WTC11 (cell line): ENCODE results near the gene STOM. TPM values are rescaled to one million over a fixed set of nuclear protein-coding genes. Genes with fewer than 3 reads are reported as not detected.

Experiments used
- ATAC-seq: fragments of 200-7000 bp; cut with Tn5 transposase; 2 replicates; pipeline ENCODE4 v1.10.0; 2021; ENCODE audit warnings: mild to moderate bottlenecking, moderate library complexity
- CTCF ChIA-PET: fragments of 300-600 bp; sonication (Branson Sonifier 250); formaldehyde crosslinking; loops from one replicate; lab custom pipeline; 2021; ENCODE audit warnings: antibody characterized with exemption; lab: Charles Lee
- POLR2A ChIA-PET: fragments of 350-600 bp; sonication (Branson Sonifier 250); formaldehyde crosslinking; loops from one replicate; lab custom pipeline; 2021; ENCODE audit warnings: antibody characterized with exemption; lab: Charles Lee
- DNase-seq: peaks from one replicate; pipeline ENCODE4 v3.0.0; 2021; ENCODE audit warnings: low spot score
- H3K27ac Mint-ChIP-seq: 2 replicates; pipeline ENCODE4 v1.8.0; 2021; ENCODE audit warnings: mixed read lengths
- H3K27me3 Mint-ChIP-seq: 2 replicates; pipeline ENCODE4 v1.8.0; 2021; ENCODE audit warnings: low read depth, mild to moderate bottlenecking, moderate library complexity, mixed read lengths
- H3K36me3 Mint-ChIP-seq: 2 replicates; pipeline ENCODE4 v1.8.0; 2021; ENCODE audit warnings: mixed read lengths
- H3K4me1 Mint-ChIP-seq: 2 replicates; pipeline ENCODE4 v1.8.0; 2022; ENCODE audit warnings: mixed read lengths
- H3K4me3 Mint-ChIP-seq: 2 replicates; pipeline ENCODE4 v1.8.0; 2021; ENCODE audit warnings: mild to moderate bottlenecking, moderate library complexity, mixed read lengths
- H3K9me3 Mint-ChIP-seq: 2 replicates; pipeline ENCODE4 v1.8.0; 2021; ENCODE audit warnings: mixed read lengths
- AFF4 ChIP-seq: sonication (generic); formaldehyde crosslinking; IDR thresholded peaks from 2 replicates; pipeline ENCODE4 v1.8.1; 2023; ENCODE audit warnings: mild to moderate bottlenecking, missing genetic modification reagents, borderline replicate concordance
- CDX4 ChIP-seq: fragments of 250-450 bp; sonication (Bioruptor Pico); IDR thresholded peaks from 2 replicates; pipeline ENCODE4 v1.9.0; 2021; ENCODE audit warnings: moderate library complexity, mild to moderate bottlenecking, inconsistent platforms, borderline replicate concordance
- FOXP1 ChIP-seq: sonication (generic); formaldehyde crosslinking; IDR thresholded peaks from 2 replicates; pipeline ENCODE4 v1.8.0; 2022; ENCODE audit warnings: missing genetic modification reagents, mild to moderate bottlenecking, moderate library complexity, borderline replicate concordance
- HMGA2 ChIP-seq: fragments of 250-450 bp; sonication (Bioruptor Pico); IDR thresholded peaks from 2 replicates; pipeline ENCODE4 v1.4.0; 2021; ENCODE audit warnings: mild to moderate bottlenecking, moderate library complexity
- JUN ChIP-seq: sonication (generic); formaldehyde crosslinking; IDR thresholded peaks from 2 replicates; pipeline ENCODE4 v1.8.0; 2023; ENCODE audit warnings: mild to moderate bottlenecking, missing genetic modification reagents
- MLX ChIP-seq: sonication (generic); formaldehyde crosslinking; IDR thresholded peaks from 2 replicates; pipeline ENCODE4 v1.8.1; 2023; ENCODE audit warnings: mild to moderate bottlenecking, missing genetic modification reagents, moderate library complexity
- NFE2L1 ChIP-seq: sonication (generic); formaldehyde crosslinking; IDR thresholded peaks from 2 replicates; pipeline ENCODE4 v1.8.1; 2023; ENCODE audit warnings: missing genetic modification reagents
- NR2C2 ChIP-seq: sonication (generic); formaldehyde crosslinking; IDR thresholded peaks from 2 replicates; pipeline ENCODE4 v1.8.0; 2022; ENCODE audit warnings: mild to moderate bottlenecking, missing genetic modification reagents
- NR3C1 ChIP-seq: sonication (generic); formaldehyde crosslinking; conservative IDR thresholded peaks from 2 replicates; pipeline ENCODE4 v1.8.1; 2023; ENCODE audit warnings: low read depth, mild to moderate bottlenecking, missing genetic modification reagents
- SOX15 ChIP-seq: fragments of 250-450 bp; sonication (Bioruptor Pico); IDR thresholded peaks from 2 replicates; pipeline ENCODE4 v1.9.0; 2021; ENCODE audit warnings: mild to moderate bottlenecking
- ZNF138 ChIP-seq: sonication (generic); formaldehyde crosslinking; conservative IDR thresholded peaks from 2 replicates; pipeline ENCODE4 v1.8.1; 2022; ENCODE audit warnings: mild to moderate bottlenecking, moderate library complexity, missing genetic modification reagents
- ZNF396 ChIP-seq: fragments of 250-450 bp; sonication (Bioruptor Pico); IDR thresholded peaks from 2 replicates; pipeline ENCODE4 v1.8.0; 2021; ENCODE audit warnings: mild to moderate bottlenecking, moderate library complexity, borderline replicate concordance
- ZNF425 ChIP-seq: fragments of 250-450 bp; sonication (Bioruptor Pico); conservative IDR thresholded peaks from 2 replicates; pipeline ENCODE4 v1.9.0; 2021; ENCODE audit warnings: mild to moderate bottlenecking
- total RNA-seq: library from RNA; stranded (reverse); gene quantifications from 3 replicates; pipeline ENCODE4 v1.2.3, GENCODE V29; 2021
- TF ChIP-seq, protein P1 (sequence below): sonication (generic); formaldehyde crosslinking; IDR thresholded peaks from 2 replicates; pipeline ENCODE4 v1.8.1; 2022; ENCODE audit warnings: missing genetic modification reagents, borderline replicate concordance

STOM gene
- total RNA-seq, 1 experiment from 2014 or later: 32.9 TPM

DNA sequence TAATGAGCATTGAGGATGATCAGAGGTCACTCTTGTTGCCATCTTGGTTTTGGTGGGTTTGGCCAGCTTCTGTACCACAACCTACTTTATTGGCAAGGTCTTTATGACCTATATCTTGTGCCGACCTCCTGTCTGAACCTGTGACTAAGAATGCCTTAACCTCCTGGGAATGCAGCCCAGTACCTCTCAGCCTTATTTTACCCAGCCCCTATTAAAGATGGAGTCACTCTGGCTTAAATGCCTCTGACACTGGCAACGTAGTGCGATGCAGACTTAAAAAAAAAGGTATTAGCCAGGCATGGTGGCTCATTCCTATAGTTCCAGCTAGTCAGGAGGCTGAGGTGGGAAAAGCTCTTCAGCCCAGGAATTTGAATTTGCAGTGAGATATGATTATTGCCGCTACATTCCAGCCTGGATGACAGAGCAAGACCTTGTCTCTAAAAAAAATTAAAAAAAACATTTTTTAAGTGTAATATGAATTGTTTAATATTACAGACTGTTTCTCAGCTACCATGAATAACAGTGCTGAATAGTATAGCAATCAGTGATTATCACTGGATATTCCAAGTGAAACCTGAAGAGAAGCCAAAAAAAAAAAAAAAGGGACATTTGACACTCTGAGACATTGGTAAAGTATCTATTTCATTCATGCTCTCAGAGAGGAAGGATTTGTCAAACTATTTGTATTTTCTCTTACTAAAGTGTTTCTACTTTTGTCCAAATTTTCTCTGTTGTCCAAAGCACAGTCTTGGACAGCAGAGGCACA lies 18.3 kb upstream of the STOM start:
- Mint-ChIP-seq H3K27ac (no peak overlapping the region), H3K27me3 (no peaks in the 10 kb centered on the region), H3K4me1 (peaks cover 35% of the 10 kb centered on the region), H3K4me3 (no peak overlapping the region), H3K9me3 (no peaks in the 10 kb centered on the region), H3K36me3 (no peaks in the 10 kb centered on the region)
- ChIA-PET CTCF (interaction anchor here (0.9 to 1.9 kb wide), 4 partner anchors 11 to 69 kb away, joined by 3 to 10 read pairs (median 5); no protein-coding TSS in a partner anchor), POLR2A (no interaction called here)
- TF ChIP-seq HMGA2 (CRISPR knock-in tag) (no peak), ZNF425 (CRISPR knock-in tag) (no peak), AFF4 (no peak), NR2C2 (CRISPR knock-in tag) (no peak), NR3C1 (CRISPR knock-in tag) (no peak), SOX15 (CRISPR knock-in tag) (no peak), CDX4 (CRISPR knock-in tag) (no peak), MLX (CRISPR knock-in tag) (no peak), ZNF138 (CRISPR knock-in tag) (no peak), ZNF396 (CRISPR knock-in tag) (no peak), NFE2L1 (CRISPR knock-in tag) (no peak), FOXP1 (CRISPR knock-in tag) (no peak), JUN (CRISPR knock-in tag) (no peak)
- TF ChIP-seq, protein P1, sequence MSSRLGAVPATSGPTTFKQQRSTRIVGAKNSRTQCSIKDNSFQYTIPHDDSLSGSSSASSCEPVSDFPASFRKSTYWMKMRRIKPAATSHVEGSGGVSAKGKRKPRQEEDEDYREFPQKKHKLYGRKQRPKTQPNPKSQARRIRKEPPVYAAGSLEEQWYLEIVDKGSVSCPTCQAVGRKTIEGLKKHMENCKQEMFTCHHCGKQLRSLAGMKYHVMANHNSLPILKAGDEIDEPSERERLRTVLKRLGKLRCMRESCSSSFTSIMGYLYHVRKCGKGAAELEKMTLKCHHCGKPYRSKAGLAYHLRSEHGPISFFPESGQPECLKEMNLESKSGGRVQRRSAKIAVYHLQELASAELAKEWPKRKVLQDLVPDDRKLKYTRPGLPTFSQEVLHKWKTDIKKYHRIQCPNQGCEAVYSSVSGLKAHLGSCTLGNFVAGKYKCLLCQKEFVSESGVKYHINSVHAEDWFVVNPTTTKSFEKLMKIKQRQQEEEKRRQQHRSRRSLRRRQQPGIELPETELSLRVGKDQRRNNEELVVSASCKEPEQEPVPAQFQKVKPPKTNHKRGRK: no peak
- ATAC-seq: no peak
- DNase-seq: no peak
